Measurements from ENCODE around the gene TP53I13. TPM values are rescaled to one million over a fixed set of nuclear protein-coding genes. Genes with fewer than 3 reads are reported as not detected.

The TP53I13 gene
- polyA plus RNA-seq, 2 of the 4 experiments (the other 2 are of a cell fraction) = 27.5 to 57.8 TPM

DNA sequence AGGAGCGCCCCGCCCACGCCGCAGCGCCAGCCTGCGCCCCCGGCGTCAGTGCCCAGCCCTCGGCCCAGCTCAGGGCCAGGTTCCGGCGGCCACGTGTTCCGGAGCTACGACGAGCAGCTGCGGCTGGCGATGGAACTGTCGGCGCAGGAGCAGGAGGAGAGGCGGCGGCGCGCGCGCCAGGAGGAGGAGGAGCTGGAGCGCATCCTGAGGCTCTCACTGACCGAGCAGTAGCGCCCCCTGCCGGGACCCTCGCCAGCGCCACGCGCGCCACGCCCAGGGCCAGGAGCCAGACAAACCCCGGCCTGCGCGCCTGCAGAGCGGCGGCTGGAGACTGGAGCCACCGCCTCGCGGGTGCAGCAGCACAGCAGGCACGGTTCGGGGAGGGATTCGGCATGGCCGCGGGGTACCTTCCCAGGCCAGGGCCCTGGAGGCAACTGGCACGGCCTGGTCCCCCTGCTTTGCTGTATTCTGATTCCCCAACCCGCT, 44.9 kb downstream of the TP53I13 start (continued):
- TF ChIP-seq, protein P1, sequence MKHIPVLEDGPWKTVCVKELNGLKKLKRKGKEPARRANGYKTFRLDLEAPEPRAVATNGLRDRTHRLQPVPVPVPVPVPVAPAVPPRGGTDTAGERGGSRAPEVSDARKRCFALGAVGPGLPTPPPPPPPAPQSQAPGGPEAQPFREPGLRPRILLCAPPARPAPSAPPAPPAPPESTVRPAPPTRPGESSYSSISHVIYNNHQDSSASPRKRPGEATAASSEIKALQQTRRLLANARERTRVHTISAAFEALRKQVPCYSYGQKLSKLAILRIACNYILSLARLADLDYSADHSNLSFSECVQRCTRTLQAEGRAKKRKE (CRISPR knock-in tag; IDR thresholded peaks at IDR 0.05; ENCODE audit: low read depth) = 0 out of 2 replicates have a peak, but pooled peaks have one; percentile 15
- no peak for TF ChIP-seq ESRRA (IDR thresholded peaks at IDR 0.05; ENCODE audit: borderline replicate concordance, low read length)
- 0 out of 2 replicates have a peak, but pooled peaks have one; percentile 36 for TF ChIP-seq NPAS2 (CRISPR knock-in tag; IDR thresholded peaks at IDR 0.05; ENCODE audit: borderline replicate concordance)
- no peak for TF ChIP-seq RCOR1 (IDR thresholded peaks at IDR 0.05; ENCODE audit: low read depth, low read length)
- TF ChIP-seq, protein P2, sequence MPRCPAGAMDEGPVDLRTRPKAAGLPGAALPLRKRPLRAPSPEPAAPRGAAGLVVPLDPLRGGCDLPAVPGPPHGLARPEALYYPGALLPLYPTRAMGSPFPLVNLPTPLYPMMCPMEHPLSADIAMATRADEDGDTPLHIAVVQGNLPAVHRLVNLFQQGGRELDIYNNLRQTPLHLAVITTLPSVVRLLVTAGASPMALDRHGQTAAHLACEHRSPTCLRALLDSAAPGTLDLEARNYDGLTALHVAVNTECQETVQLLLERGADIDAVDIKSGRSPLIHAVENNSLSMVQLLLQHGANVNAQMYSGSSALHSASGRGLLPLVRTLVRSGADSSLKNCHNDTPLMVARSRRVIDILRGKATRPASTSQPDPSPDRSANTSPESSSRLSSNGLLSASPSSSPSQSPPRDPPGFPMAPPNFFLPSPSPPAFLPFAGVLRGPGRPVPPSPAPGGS (IDR thresholded peaks at IDR 0.05) = no peak
- 0 out of 2 replicates have a peak, but pooled peaks have one; percentile 51 for TF ChIP-seq MAZ (IDR thresholded peaks at IDR 0.05; ENCODE audit: borderline replicate concordance, low read depth, low read length)

DNA sequence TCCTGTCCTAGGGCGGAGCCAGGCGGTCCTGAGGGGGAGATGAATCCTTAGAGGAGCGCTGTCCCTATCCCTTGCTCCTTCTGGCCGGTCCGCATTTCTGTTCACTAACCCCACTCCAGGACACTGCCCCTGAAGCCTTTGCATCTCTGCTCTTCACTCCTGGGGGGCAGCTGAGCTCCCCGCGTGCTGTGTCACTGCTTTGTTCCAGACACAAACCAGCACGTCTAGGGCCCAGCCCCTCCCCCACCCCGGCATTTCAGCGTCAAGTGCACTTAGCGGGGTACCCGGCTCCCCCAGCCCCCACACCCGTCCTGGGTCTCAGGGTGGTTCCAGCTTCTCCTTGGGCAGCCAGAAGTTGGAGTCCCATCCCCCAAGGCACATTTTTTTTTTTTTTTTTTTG, 45.4 kb downstream of the TP53I13 start:
- FAIRE-seq (no peak), ATAC-seq (peak; percentile 7 to 41; a peak in 5 of 6 replicates), DNase-seq (ENCODE audit: low read depth in 1 of 2, low spot score in 1 of 2) (no peak)
- 51% methylated on average over 12 of the region's 13 CpGs for WGBS (ENCODE audit: missing lambda C conversion rate)
- TF ChIP-seq EHF (CRISPR knock-in tag; IDR thresholded peaks at IDR 0.05) (no peak), RCOR1 (IDR thresholded peaks at IDR 0.05; ENCODE audit: low read depth, low read length) (no peak), HOXB5 (CRISPR knock-in tag; IDR thresholded peaks at IDR 0.05) (no peak), CHD2 (IDR thresholded peaks at IDR 0.05; ENCODE audit: low read length, partially characterized antibody) (no peak), NFE2L2 (conservative IDR thresholded peaks at IDR 0.05; ENCODE audit: low read length) (no peak), POLR2AphosphoS2 (conservative IDR thresholded peaks at IDR 0.05; ENCODE audit: low read length) (no peak), MAFK (IDR thresholded peaks at IDR 0.05; ENCODE audit: partially characterized antibody) (no peak), RNF2 (IDR thresholded peaks at IDR 0.05; ENCODE audit: borderline replicate concordance, low read depth) (no peak), ZNF302 (CRISPR knock-in tag; IDR thresholded peaks at IDR 0.05) (no peak), CBX2 (IDR thresholded peaks at IDR 0.05; ENCODE audit: borderline replicate concordance, low read depth) (no peak), SMC3 (IDR thresholded peaks at IDR 0.05) (no peak), FOXS1 (CRISPR knock-in tag; IDR thresholded peaks at IDR 0.05) (no peak), RFX5 (IDR thresholded peaks at IDR 0.05) (no peak), HDAC2 (IDR thresholded peaks at IDR 0.05) (no peak)
- TF ChIP-seq, protein P3, sequence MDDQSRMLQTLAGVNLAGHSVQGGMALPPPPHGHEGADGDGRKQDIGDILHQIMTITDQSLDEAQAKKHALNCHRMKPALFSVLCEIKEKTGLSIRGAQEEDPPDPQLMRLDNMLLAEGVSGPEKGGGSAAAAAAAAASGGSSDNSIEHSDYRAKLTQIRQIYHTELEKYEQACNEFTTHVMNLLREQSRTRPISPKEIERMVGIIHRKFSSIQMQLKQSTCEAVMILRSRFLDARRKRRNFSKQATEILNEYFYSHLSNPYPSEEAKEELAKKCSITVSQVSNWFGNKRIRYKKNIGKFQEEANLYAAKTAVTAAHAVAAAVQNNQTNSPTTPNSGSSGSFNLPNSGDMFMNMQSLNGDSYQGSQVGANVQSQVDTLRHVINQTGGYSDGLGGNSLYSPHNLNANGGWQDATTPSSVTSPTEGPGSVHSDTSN (IDR thresholded peaks at IDR 0.05) = no peak
- TF ChIP-seq, protein P2 (IDR thresholded peaks at IDR 0.05) = no peak
- TF ChIP-seq, protein P4, sequence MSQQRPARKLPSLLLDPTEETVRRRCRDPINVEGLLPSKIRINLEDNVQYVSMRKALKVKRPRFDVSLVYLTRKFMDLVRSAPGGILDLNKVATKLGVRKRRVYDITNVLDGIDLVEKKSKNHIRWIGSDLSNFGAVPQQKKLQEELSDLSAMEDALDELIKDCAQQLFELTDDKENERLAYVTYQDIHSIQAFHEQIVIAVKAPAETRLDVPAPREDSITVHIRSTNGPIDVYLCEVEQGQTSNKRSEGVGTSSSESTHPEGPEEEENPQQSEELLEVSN (IDR thresholded peaks at IDR 0.05; ENCODE audit: borderline replicate concordance, low read depth) = no peak
- TF ChIP-seq, protein P5, sequence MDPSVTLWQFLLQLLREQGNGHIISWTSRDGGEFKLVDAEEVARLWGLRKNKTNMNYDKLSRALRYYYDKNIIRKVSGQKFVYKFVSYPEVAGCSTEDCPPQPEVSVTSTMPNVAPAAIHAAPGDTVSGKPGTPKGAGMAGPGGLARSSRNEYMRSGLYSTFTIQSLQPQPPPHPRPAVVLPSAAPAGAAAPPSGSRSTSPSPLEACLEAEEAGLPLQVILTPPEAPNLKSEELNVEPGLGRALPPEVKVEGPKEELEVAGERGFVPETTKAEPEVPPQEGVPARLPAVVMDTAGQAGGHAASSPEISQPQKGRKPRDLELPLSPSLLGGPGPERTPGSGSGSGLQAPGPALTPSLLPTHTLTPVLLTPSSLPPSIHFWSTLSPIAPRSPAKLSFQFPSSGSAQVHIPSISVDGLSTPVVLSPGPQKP (IDR thresholded peaks at IDR 0.05; ENCODE audit: low read depth, low read length) = no peak
- TF ChIP-seq, protein P6, sequence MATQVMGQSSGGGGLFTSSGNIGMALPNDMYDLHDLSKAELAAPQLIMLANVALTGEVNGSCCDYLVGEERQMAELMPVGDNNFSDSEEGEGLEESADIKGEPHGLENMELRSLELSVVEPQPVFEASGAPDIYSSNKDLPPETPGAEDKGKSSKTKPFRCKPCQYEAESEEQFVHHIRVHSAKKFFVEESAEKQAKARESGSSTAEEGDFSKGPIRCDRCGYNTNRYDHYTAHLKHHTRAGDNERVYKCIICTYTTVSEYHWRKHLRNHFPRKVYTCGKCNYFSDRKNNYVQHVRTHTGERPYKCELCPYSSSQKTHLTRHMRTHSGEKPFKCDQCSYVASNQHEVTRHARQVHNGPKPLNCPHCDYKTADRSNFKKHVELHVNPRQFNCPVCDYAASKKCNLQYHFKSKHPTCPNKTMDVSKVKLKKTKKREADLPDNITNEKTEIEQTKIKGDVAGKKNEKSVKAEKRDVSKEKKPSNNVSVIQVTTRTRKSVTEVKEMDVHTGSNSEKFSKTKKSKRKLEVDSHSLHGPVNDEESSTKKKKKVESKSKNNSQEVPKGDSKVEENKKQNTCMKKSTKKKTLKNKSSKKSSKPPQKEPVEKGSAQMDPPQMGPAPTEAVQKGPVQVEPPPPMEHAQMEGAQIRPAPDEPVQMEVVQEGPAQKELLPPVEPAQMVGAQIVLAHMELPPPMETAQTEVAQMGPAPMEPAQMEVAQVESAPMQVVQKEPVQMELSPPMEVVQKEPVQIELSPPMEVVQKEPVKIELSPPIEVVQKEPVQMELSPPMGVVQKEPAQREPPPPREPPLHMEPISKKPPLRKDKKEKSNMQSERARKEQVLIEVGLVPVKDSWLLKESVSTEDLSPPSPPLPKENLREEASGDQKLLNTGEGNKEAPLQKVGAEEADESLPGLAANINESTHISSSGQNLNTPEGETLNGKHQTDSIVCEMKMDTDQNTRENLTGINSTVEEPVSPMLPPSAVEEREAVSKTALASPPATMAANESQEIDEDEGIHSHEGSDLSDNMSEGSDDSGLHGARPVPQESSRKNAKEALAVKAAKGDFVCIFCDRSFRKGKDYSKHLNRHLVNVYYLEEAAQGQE (IDR thresholded peaks at IDR 0.05) = no peak
- Histone ChIP-seq H3K4me1 (peaks cover 27% of the 10 kb centered on the region), H3K4me2 (peak overlapping the region; percentile 78), H3K27ac (peak overlapping the region; percentile 67 to 77), H3K9me3 (no peaks in the 10 kb centered on the region), H3K4me3 (peak overlapping the region; percentile 23; the same call in 2 of the 3 replicates)
- CTCF ChIA-PET = interaction anchor here (0.6 to 23.2 kb wide), 19 partner anchors 8 to 480 kb away, joined by 3 to 447 read pairs (median 5); partner anchors contain the start of genes ABHD15, ANKRD13B, CORO6 and TP53I13
- POLR2A ChIA-PET = interaction anchor here (0.6 to 1.1 kb wide), 4 partner anchors 11 to 771 kb away, joined by 3 to 7 read pairs (median 4); partner anchors contain the start of gene ANKRD13B

Data from A549 (cell line).